ENCODE measurements around the gene MUC20. TPM values are rescaled to one million over a fixed set of nuclear protein-coding genes. Genes with fewer than 3 reads are reported as not detected.

The MUC20 gene
- total and polyA plus RNA-seq, 2 of the 8 experiments (the other 6 are each of a cell fraction or from before 2014, with no cell fraction given), result 0.24 to 0.26 TPM

GRCh38 chr3:195755391-195755790, 34.6 kb downstream of the MUC20 start:
- no peaks in the 10 kb centered on the region for H3K23me2 ChIP-seq (ENCODE audit: low read depth, low read length)
- CTCF ChIA-PET (ENCODE audit: partially characterized antibody), result interaction anchor here (1.2 to 3.8 kb wide), 3 partner anchors 8 to 99 kb away, joined by 3 to 18 read pairs (median 4); no protein-coding TSS in a partner anchor
- H3K79me1 ChIP-seq (ENCODE audit: low read depth, low read length), result no peaks in the 10 kb centered on the region
- TF ChIP-seq CTBP2 (IDR thresholded peaks at IDR 0.05; ENCODE audit: borderline replicate concordance, insufficient read depth, insufficient read length, low read length), result no peak
- no peak for TF ChIP-seq SRF (IDR thresholded peaks at IDR 0.05; ENCODE audit: low read depth, low read length)
- no peak for TF ChIP-seq KDM4A (IDR thresholded peaks at IDR 0.05; ENCODE audit: low read depth, low read length, severe bottlenecking)
- TF ChIP-seq POLR2AphosphoS5 (IDR thresholded peaks at IDR 0.05; ENCODE audit: low read depth, low read length), result no peak
- TF ChIP-seq CREB1 (IDR thresholded peaks at IDR 0.05), result no peak
- TF ChIP-seq KDM5A (IDR thresholded peaks at IDR 0.05; ENCODE audit: low read length), result no peak
- TF ChIP-seq NANOG (IDR thresholded peaks at IDR 0.05; ENCODE audit: insufficient read depth, low read depth, low read length, poor library complexity, severe bottlenecking), result no peak
- TF ChIP-seq YY1 (IDR thresholded peaks at IDR 0.05; ENCODE audit: low read depth, low read length), result no peak
- no peak for TF ChIP-seq ATF2 (IDR thresholded peaks at IDR 0.05; ENCODE audit: low read length)
- TF ChIP-seq SIX5 (IDR thresholded peaks at IDR 0.05; ENCODE audit: low read depth, low read length), result no peak
- TF ChIP-seq CBX5 (IDR thresholded peaks at IDR 0.05; ENCODE audit: low read depth, low read length), result no peak
- TF ChIP-seq RBBP5 (IDR thresholded peaks at IDR 0.05; ENCODE audit: borderline replicate concordance, low read depth, low read length), result no peak
- TF ChIP-seq SIN3A (conservative IDR thresholded peaks at IDR 0.05 in 1 of 2, IDR thresholded peaks at IDR 0.05 in 1 of 2; ENCODE audit: low read depth in 1 of 2, low read length in 2 of 2), result no peak

More at GRCh38 chr3:195755391-195755790, 34.6 kb downstream of the MUC20 start:
- no peak overlapping the region for H3K4me3 ChIP-seq (ENCODE audit: extremely low read depth in 1 of 4, insufficient read depth in 2 of 4, low read depth in 3 of 4, low read length in 4 of 4)
- H2BK15ac ChIP-seq (ENCODE audit: low read length), result no peak overlapping the region
- H2BK5ac ChIP-seq (ENCODE audit: low read depth, low read length), result no peak overlapping the region
- peaks cover 0 to 10% (median 5%) of the 10 kb centered on the region in 4 experiments; a peak in 3 of 7 replicates for H3K4me1 ChIP-seq (replicated peaks in 1 of 4; ENCODE audit: control insufficient read depth in 3 of 4, insufficient read depth in 4 of 4, low read length in 3 of 4)
- no peak overlapping the region for H3K27ac ChIP-seq (ENCODE audit: low read depth, low read length)
- H3K9me3 ChIP-seq (ENCODE audit: insufficient read depth in 2 of 2, low read depth in 1 of 2, low read length in 1 of 2), result no peaks in the 10 kb centered on the region
- no peak overlapping the region for H4K5ac ChIP-seq (ENCODE audit: insufficient read length, low read depth, low read length)
- H2BK20ac ChIP-seq (ENCODE audit: low read length), result no peak overlapping the region
- POLR2A ChIA-PET (ENCODE audit: partially characterized antibody), result interaction anchor here (0.6 to 1.3 kb wide), 2 partner anchors 50 to 60 kb away, joined by 3 read pairs; no protein-coding TSS in a partner anchor
- 86% methylated on average over 7 of the region's 7 CpGs; no CpG with 5 or more reads in 1 of the 2 experiments for WGBS, 2 experiments (ENCODE audit: extremely low coverage in 1 of 2, insufficient coverage in 1 of 2, insufficient read length in 1 of 2, insufficient replicate concordance in 2 of 2, low coverage in 1 of 2, low lambda C conversion rate in 2 of 2, missing lambda C conversion rate in 1 of 2)
- no peaks in the 10 kb centered on the region for H4K20me1 ChIP-seq (replicated peaks in 1 of 2; ENCODE audit: control insufficient read depth in 1 of 2, insufficient read depth in 2 of 2, low read length in 2 of 2)
- H2AK5ac ChIP-seq (ENCODE audit: low read depth, low read length), result no peak overlapping the region
- H3K79me2 ChIP-seq (ENCODE audit: control insufficient read depth in 1 of 2, insufficient read depth in 2 of 2, low read length in 2 of 2), result no peaks in the 10 kb centered on the region
- no peak overlapping the region for H2BK120ac ChIP-seq (replicated peaks; ENCODE audit: low read depth, low read length)
- H2BK12ac ChIP-seq (ENCODE audit: low read depth, low read length), result no peak overlapping the region
- H3K56ac ChIP-seq (replicated peaks; ENCODE audit: insufficient read length, low read depth, low read length), result no peak overlapping the region
- no peak overlapping the region for H2AFZ ChIP-seq (ENCODE audit: low read length)
- H3K36me3 ChIP-seq (ENCODE audit: control insufficient read depth in 2 of 4, insufficient read depth in 4 of 4, low read length in 3 of 4), result no peaks in the 10 kb centered on the region
- no peak overlapping the region for H3K9ac ChIP-seq (replicated peaks in 1 of 4; ENCODE audit: extremely low read depth in 1 of 4, low read depth in 3 of 4, low read length in 3 of 4)
- H4K8ac ChIP-seq (ENCODE audit: extremely low read depth, insufficient read depth, low read length), result no peak overlapping the region
- H3K14ac ChIP-seq (ENCODE audit: insufficient read length), result no peak overlapping the region
- FAIRE-seq (no peak), DNase-seq (ENCODE audit: low read depth in 1 of 2, low spot score in 2 of 2) (no peak)
- no peaks in the 10 kb centered on the region for H3K27me3 ChIP-seq (replicated peaks in 1 of 4; ENCODE audit: control insufficient read depth in 3 of 4, extremely low read depth in 1 of 4, insufficient read depth in 3 of 4, low read length in 3 of 4)
- no peak overlapping the region for H3K4me2 ChIP-seq (ENCODE audit: insufficient read depth in 1 of 2, low read depth in 2 of 2, low read length in 2 of 2)
- no peak overlapping the region for H3K4ac ChIP-seq (replicated peaks; ENCODE audit: insufficient read length, low read depth, low read length)
- no peak overlapping the region for H3K18ac ChIP-seq (ENCODE audit: extremely low read depth, low read length)
- H3K23ac ChIP-seq (ENCODE audit: insufficient read length), result no peak overlapping the region
- H4K91ac ChIP-seq (replicated peaks; ENCODE audit: insufficient read length, low read length), result no peak overlapping the region

Data from H1 (cell line).